Measurements from ENCODE around the gene PALS2. TPM values are rescaled to one million over a fixed set of nuclear protein-coding genes. Genes with fewer than 3 reads are reported as not detected.

The PALS2 gene
- total and polyA plus RNA-seq, 9 of the 15 experiments (the other 6 are each of a cell fraction or from before 2014, with no cell fraction given) = 5.9 to 35.0 (median 17.7) TPM

- TF ChIP-seq HNRNPK (IDR thresholded peaks at IDR 0.05; ENCODE audit: low read depth, low read length, poor library complexity, severe bottlenecking) (no peak), MCM2 (IDR thresholded peaks at IDR 0.05; ENCODE audit: low read depth) (no peak), DNMT1 (IDR thresholded peaks at IDR 0.05) (no peak), ETS1 (conservative IDR thresholded peaks at IDR 0.05; ENCODE audit: control insufficient read depth, low read depth, low read length) (no peak)
- TF ChIP-seq, protein P1, sequence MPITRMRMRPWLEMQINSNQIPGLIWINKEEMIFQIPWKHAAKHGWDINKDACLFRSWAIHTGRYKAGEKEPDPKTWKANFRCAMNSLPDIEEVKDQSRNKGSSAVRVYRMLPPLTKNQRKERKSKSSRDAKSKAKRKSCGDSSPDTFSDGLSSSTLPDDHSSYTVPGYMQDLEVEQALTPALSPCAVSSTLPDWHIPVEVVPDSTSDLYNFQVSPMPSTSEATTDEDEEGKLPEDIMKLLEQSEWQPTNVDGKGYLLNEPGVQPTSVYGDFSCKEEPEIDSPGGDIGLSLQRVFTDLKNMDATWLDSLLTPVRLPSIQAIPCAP (CRISPR knock-in tag; IDR thresholded peaks at IDR 0.05; ENCODE audit: borderline replicate concordance) = no peak
These were observed 35.3 kb downstream of the PALS2 start (continued) for GRCh38 chr7:24608504-24608903.

- Histone ChIP-seq H3K9me1 (ENCODE audit: control insufficient read depth, insufficient read depth, low read length) (no peaks in the 10 kb centered on the region), H3K79me2 (ENCODE audit: control insufficient read depth, insufficient read depth, low read length) (peaks cover 50% of the 10 kb centered on the region), H3K9ac (ENCODE audit: insufficient read depth in 1 of 2, low read depth in 2 of 2, low read length in 2 of 2) (no peak overlapping the region), H3K36me3 (ENCODE audit: control insufficient read depth, insufficient read depth, low read length) (no peaks in the 10 kb centered on the region), H3K27ac (ENCODE audit: extremely low read depth, low read depth, low read length) (no peak overlapping the region), H3K9me3 (replicated peaks; ENCODE audit: control insufficient read depth, insufficient read depth, low read depth, low read length) (no peaks in the 10 kb centered on the region), H3K27me3 (ENCODE audit: control insufficient read depth in 2 of 2, insufficient read depth in 2 of 2, low read length in 2 of 2) (no peaks in the 10 kb centered on the region), H2AFZ (ENCODE audit: low read depth, low read length) (no peak overlapping the region), H3K4me3 (no peak overlapping the region), H4K20me1 (replicated peaks; ENCODE audit: control insufficient read depth, insufficient read depth, low read length) (no peaks in the 10 kb centered on the region), H3K4me1 (replicated peaks in 1 of 2; ENCODE audit: control insufficient read depth in 2 of 2, insufficient read depth in 2 of 2, low read length in 2 of 2) (peaks cover 0 to 3% of the 10 kb centered on the region in 2 experiments; a peak in 3 of 5 replicates), H3K4me2 (ENCODE audit: insufficient read depth, low read length) (no peak overlapping the region)
- ATAC-seq (peak; percentile 48; the same call in 2 of the 3 replicates), DNase-seq (ENCODE audit: extremely low read depth in 1 of 4, low spot score in 3 of 4) (no peak), FAIRE-seq (no peak)
- 30% methylated on average over 2 of the region's 2 CpGs for WGBS (ENCODE audit: insufficient coverage, low coverage, missing lambda C conversion rate)
- BruUV-seq (replicated peaks) = no TSS peak
- ChIA-PET POLR2A (interaction anchor here (1.0 kb wide), 1 partner anchor 16 kb away, joined by 3 read pairs; no protein-coding TSS in a partner anchor), CTCF (ENCODE audit: low intra/inter-chr PET ratio) (no interaction called here)
- intact Hi-C loops (cut with micrococcal nuclease) = no loop called here
- in situ Hi-C loops (cut with MboI) = no loop called here
- TF ChIP-seq SIN3B (IDR thresholded peaks at IDR 0.05; ENCODE audit: low read depth) (no peak), E2F1 (CRISPR knock-in tag; IDR thresholded peaks at IDR 0.05) (no peak), HDAC8 (tag; IDR thresholded peaks at IDR 0.05) (no peak)
- TF ChIP-seq, protein P2, sequence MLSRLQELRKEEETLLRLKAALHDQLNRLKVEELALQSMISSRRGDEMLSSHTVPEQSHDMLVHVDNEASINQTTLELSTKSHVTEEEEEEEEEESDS (CRISPR knock-in tag; IDR thresholded peaks at IDR 0.05) = no peak
These were observed 35.8 kb downstream of the PALS2 start for GRCh38 chr7:24609059-24609458.
